RWPE1 (cell line): ENCODE data around the gene CEP104.
"Not testable (repeated sequence)": the region's sequence is repeated elsewhere in the genome, so short reads cannot be mapped to it uniquely, and the experiment has no call there.

Experiments used
- CTCF ChIA-PET: fragments of 350-600 bp; sonication (Branson Sonifier 250); formaldehyde crosslinking; extraction: SDS; loops from one replicate; lab custom pipeline; 2021; lab: Yijun Ruan, JAX
- POLR2A ChIA-PET: fragments of 400-600 bp; formaldehyde crosslinking; extraction: SDS; loops from one replicate; lab custom pipeline; 2020; ENCODE audit warnings: antibody characterized with exemption; ENCODE audit not compliant: low non-redundant PET; lab: Yijun Ruan, JAX
- DNase-seq: peaks from one replicate; pipeline ENCODE4 v3.0.0; 2012; ENCODE audit warnings: low spot score
- H3K27ac ChIP-seq: fragments of 450-650 bp; 2 replicates; pipeline ENCODE4 v1.5.1; 2017
- TF ChIP-seq, protein P1 (sequence below): fragments of 450-650 bp; conservative IDR thresholded peaks from 2 replicates; pipeline ENCODE4 v1.5.1; 2017; ENCODE audit warnings: low read depth, mild to moderate bottlenecking

CEP104 gene

GRCh38 chr1:3803905-3804626 lies 52.9 kb downstream of the CEP104 start:
- no peak for DNase-seq
- CTCF ChIA-PET, result interaction anchor here (0.6 kb wide), 1 partner anchor 77 kb away, joined by 5 read pairs; no protein-coding TSS in a partner anchor
- POLR2A ChIA-PET, result no interaction called here
- no peak overlapping the region for H3K27ac ChIP-seq
- TF ChIP-seq, protein P1, sequence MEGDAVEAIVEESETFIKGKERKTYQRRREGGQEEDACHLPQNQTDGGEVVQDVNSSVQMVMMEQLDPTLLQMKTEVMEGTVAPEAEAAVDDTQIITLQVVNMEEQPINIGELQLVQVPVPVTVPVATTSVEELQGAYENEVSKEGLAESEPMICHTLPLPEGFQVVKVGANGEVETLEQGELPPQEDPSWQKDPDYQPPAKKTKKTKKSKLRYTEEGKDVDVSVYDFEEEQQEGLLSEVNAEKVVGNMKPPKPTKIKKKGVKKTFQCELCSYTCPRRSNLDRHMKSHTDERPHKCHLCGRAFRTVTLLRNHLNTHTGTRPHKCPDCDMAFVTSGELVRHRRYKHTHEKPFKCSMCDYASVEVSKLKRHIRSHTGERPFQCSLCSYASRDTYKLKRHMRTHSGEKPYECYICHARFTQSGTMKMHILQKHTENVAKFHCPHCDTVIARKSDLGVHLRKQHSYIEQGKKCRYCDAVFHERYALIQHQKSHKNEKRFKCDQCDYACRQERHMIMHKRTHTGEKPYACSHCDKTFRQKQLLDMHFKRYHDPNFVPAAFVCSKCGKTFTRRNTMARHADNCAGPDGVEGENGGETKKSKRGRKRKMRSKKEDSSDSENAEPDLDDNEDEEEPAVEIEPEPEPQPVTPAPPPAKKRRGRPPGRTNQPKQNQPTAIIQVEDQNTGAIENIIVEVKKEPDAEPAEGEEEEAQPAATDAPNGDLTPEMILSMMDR, result no peak

DNA sequence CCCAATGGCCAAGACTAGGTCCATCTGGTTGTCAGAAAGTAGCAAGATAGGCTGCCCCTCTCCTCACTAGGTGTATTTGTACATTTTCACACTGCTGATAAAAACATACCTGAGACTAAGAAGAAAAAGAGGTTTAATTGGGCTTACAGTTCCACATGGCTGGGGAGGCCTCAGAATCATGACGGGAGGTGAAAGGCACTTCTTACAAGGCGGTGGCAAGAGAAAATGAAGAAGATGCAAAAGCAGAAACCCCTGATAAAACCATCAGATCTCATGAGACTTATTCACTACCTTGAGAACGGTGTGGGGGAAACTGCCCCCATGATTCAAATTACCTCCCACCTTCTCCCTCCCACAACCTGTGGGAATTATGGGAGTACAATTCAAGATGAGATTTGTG lies 56.2 kb downstream of the CEP104 start:
- POLR2A ChIA-PET, DNase-seq, H3K27ac ChIP-seq: not testable (repeated sequence)
- CTCF ChIA-PET, result interaction anchor here (0.6 to 0.9 kb wide), 2 partner anchors 27 to 450 kb away, joined by 4 read pairs; no protein-coding TSS in a partner anchor

- TF ChIP-seq, protein P1, result no peak
- no peak overlapping the region for H3K27ac ChIP-seq
- ChIA-PET POLR2A (no interaction called here), CTCF (no interaction called here)
- DNase-seq, result no peak
Observed at GRCh38 chr1:3799976-3800685, 56.9 kb downstream of the CEP104 start.

DNA sequence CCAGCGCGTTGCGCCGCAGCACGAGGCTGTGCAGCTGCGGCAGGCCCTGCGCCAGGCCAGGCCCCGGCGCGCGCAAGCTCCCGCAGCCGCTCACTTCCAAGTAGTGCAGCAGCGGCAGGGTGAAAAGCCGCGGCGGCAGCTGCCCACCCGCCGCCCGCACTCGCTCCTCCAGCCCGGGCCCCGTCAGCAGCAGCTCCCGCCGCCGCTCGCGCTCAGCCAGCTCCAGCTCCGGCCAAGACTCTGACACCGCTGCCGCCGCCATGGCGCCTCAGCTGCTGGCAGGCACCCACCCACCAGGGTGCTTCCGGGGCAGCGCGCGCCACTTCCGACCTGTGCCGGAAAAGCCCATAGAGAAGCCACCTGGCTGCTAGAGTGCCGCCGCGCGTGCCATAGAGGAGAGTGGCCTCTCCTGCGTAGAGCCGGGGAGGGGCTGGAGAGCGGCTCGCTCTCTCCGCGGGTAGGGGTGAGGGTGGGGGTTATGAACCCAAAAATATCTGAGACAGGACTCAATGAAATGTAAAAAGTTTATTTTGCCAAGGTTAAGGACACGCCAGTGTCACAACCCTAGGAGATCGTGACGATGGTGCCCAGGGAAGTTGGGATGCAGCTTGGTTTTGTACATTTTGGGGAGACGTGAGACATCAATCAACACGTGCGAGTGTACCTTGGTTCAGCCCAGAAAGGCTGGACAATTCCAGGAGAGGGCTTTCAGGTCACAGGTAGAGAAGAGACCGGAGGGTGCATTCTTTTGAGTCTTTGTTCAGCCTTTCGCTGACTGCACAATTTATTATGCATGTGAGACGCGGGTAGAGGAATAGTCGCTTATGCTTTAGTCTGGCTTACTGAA lies 60.6 kb downstream of the CEP104 start, which contains the start of gene LRRC47:
Gene LRRC47, minus strand, starts transcription at position 284 of the 847 bp plus-strand sequence. Its CDS starts 22 bp downstream, at position 262.
- peak; percentile 96 for DNase-seq
- peak within 1 kb of the TSS; percentile 67 for H3K27ac ChIP-seq

GRCh38 chr1:3795453-3796214 lies 61.4 kb downstream of the CEP104 start:
- DNase-seq, result no peak
- peak overlapping the region; percentile 67 for H3K27ac ChIP-seq
- ChIA-PET POLR2A (interaction anchor here (1.3 kb wide), 1 partner anchor 27 kb away, joined by 5 read pairs; no protein-coding TSS in a partner anchor), CTCF (no interaction called here)
- TF ChIP-seq, protein P1, result no peak

More for the DNA sequence above, 60.6 kb downstream of the CEP104 start, which contains the start of gene LRRC47:
- ChIA-PET CTCF (no interaction called here), POLR2A (interaction anchor here (1.3 kb wide), 1 partner anchor 28 kb away, joined by 5 read pairs; no protein-coding TSS in a partner anchor)
- TF ChIP-seq, protein P1, result no peak

DNA sequence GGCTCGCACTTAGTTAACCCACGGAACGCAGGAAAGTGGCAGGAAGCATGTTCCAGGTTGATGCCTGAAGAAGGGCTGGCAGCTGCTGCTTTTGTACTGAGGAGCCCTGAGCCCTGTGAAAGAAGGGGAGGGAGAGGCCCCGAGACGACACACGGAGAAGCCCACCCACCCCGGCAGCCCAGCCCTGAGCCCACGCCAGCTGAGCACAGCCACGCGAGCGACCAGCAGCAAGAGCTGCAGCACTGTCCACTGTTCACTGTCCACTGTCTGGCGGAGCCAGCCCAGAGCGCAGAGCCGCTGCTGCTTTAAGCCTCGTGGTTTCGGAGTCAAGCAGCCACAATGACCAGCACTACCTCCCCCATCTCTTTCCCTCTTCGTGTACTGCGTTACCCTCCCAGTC lies 66.1 kb downstream of the CEP104 start:
- no peak overlapping the region for H3K27ac ChIP-seq
- CTCF ChIA-PET, result no interaction called here
- TF ChIP-seq, protein P1, result no peak
- DNase-seq, result no peak
- POLR2A ChIA-PET, result no interaction called here
